Endodermal cell (in vitro differentiated cells): ENCODE data around the gene CORO2B. TPM values are rescaled to one million over a fixed set of nuclear protein-coding genes. Genes with fewer than 3 reads are reported as not detected.
A peak's percentile ranks its signal among the peaks of the same experiment; 100 is the strongest.

Experiments
- DNase-seq: peaks from one replicate; pipeline ENCODE4 v3.0.0-alpha.2; 2017
- H3K27ac ChIP-seq: 2 replicates; pipeline ENCODE4 v1.5.1; 2013; ENCODE audit warnings: mild to moderate bottlenecking, low read depth, low read length, moderate library complexity
- H3K27me3 ChIP-seq: 2 replicates; pipeline ENCODE4 v1.6.1; 2013; ENCODE audit warnings: mild to moderate bottlenecking, low read length, moderate library complexity; ENCODE audit not compliant: insufficient read depth, control insufficient read depth, poor library complexity, severe bottlenecking
- H3K36me3 ChIP-seq: 2 replicates; pipeline ENCODE4 v1.7.0; 2013; ENCODE audit warnings: mild to moderate bottlenecking, low read length, moderate library complexity; ENCODE audit not compliant: control insufficient read depth, insufficient read depth
- H3K4me1 ChIP-seq: one replicate; pipeline ENCODE4 v1.7.0; 2013; ENCODE audit warnings: low read length; ENCODE audit not compliant: control insufficient read depth, insufficient read depth
- H3K4me3 ChIP-seq: 2 replicates; pipeline ENCODE4 v1.5.1; 2013; ENCODE audit warnings: mild to moderate bottlenecking, low read length, moderate library complexity
- H3K9ac ChIP-seq: 2 replicates; pipeline ENCODE4 v1.6.1; 2013; ENCODE audit warnings: mild to moderate bottlenecking, low read length, moderate library complexity; ENCODE audit not compliant: poor library complexity, severe bottlenecking; ENCODE audit errors: extremely low read depth
- H3K9me3 ChIP-seq: 2 replicates; pipeline ENCODE4 v1.6.1; 2013; ENCODE audit warnings: mild to moderate bottlenecking, low read length, moderate library complexity; ENCODE audit not compliant: control insufficient read depth
- H3K27ac Mint-ChIP-seq: 2 replicates; pipeline ENCODE4 v1.8.0; 2020; ENCODE audit warnings: mixed read lengths
- H3K27me3 Mint-ChIP-seq: 2 replicates; pipeline ENCODE4 v1.8.0; 2021; ENCODE audit warnings: mild to moderate bottlenecking, mixed read lengths; ENCODE audit not compliant: insufficient read depth
- H3K36me3 Mint-ChIP-seq: 2 replicates; pipeline ENCODE4 v1.8.0; 2020; ENCODE audit warnings: low read depth, mixed read lengths
- H3K4me1 Mint-ChIP-seq: 2 replicates; pipeline ENCODE4 v1.8.0; 2020; ENCODE audit warnings: mixed read lengths
- H3K4me3 Mint-ChIP-seq: 2 replicates; pipeline ENCODE4 v1.8.0; 2020; ENCODE audit warnings: mild to moderate bottlenecking, moderate library complexity, mixed read lengths
- H3K9me3 Mint-ChIP-seq: 2 replicates; pipeline ENCODE4 v1.8.0; 2020; ENCODE audit warnings: mild to moderate bottlenecking, mixed read lengths
- WGBS, 2 experiments: methylation state at CpG; one replicate each; pipeline versions ENCODE4 v1.1.5 to v1.1.7; 2013; ENCODE audit warnings: missing lambda C conversion rate in 2 of 2, mixed read lengths in 1 of 2; ENCODE audit not compliant: insufficient coverage in 1 of 2, insufficient read length in 1 of 2; 5-methylcytosine and 5-hydroxymethylcytosine counted together
- total RNA-seq, 2 donors: library from RNA; stranded (reverse); fragmentation: NEBNext Ultra II Directional in 1 of 2; extraction: Animal tissue kit (Norgen Biotek cat#: 25700) in 1 of 2; gene quantifications; 2 replicates in 1 of 2; 3 replicates in 1 of 2; pipeline ENCODE4 v1.2.1, GENCODE V29; 2021
- TF ChIP-seq, protein P1 (sequence below): fragments of 200-600 bp; sonication (generic); conservative IDR thresholded peaks from 2 replicates; pipeline ENCODE4 v1.5.0; 2021; ENCODE audit warnings: antibody characterized with exemption, mild to moderate bottlenecking

Gene CORO2B
- total RNA-seq, 2 donors from 2014 or later: 1.1 to 1.2 TPM

DNA sequence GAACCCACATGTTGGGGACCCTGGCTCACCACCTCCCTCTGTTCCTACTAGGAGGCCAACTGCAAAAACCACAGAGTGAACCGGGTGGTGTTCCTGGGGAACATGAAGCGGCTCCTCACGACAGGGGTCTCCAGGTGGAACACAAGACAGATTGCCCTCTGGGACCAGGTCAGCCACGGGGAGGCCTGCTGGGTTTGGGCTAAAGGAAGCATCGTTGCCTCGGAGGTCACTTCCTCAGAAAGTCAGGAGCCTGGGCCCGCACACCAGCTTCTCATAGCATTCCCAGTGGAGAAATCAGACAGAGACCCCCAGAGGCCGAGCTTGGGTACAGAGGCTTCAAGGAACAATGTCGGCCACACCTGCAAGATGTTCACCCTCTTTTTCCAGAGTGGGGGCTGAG lies 135.1 kb downstream of the CORO2B start:
- no peak overlapping the region for H3K4me3 Mint-ChIP-seq
- H3K27me3 Mint-ChIP-seq: peaks cover 1% of the 10 kb centered on the region
- peaks cover 8% of the 10 kb centered on the region for H3K4me1 Mint-ChIP-seq
- Histone ChIP-seq H3K27me3 (no peaks in the 10 kb centered on the region), H3K27ac (no peak overlapping the region), H3K9ac (no peak overlapping the region), H3K4me3 (no peak overlapping the region), H3K9me3 (no peaks in the 10 kb centered on the region), H3K4me1 (no peaks in the 10 kb centered on the region), H3K36me3 (no peaks in the 10 kb centered on the region)
- no peak for DNase-seq
- TF ChIP-seq, protein P1, sequence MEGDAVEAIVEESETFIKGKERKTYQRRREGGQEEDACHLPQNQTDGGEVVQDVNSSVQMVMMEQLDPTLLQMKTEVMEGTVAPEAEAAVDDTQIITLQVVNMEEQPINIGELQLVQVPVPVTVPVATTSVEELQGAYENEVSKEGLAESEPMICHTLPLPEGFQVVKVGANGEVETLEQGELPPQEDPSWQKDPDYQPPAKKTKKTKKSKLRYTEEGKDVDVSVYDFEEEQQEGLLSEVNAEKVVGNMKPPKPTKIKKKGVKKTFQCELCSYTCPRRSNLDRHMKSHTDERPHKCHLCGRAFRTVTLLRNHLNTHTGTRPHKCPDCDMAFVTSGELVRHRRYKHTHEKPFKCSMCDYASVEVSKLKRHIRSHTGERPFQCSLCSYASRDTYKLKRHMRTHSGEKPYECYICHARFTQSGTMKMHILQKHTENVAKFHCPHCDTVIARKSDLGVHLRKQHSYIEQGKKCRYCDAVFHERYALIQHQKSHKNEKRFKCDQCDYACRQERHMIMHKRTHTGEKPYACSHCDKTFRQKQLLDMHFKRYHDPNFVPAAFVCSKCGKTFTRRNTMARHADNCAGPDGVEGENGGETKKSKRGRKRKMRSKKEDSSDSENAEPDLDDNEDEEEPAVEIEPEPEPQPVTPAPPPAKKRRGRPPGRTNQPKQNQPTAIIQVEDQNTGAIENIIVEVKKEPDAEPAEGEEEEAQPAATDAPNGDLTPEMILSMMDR: peak; percentile 27
- H3K9me3 Mint-ChIP-seq: no peaks in the 10 kb centered on the region
- WGBS, 2 experiments: 89 to 91% methylated on average over 9 of the region's 9 CpGs
- no peaks in the 10 kb centered on the region for H3K36me3 Mint-ChIP-seq
- no peak overlapping the region for H3K27ac Mint-ChIP-seq

DNA sequence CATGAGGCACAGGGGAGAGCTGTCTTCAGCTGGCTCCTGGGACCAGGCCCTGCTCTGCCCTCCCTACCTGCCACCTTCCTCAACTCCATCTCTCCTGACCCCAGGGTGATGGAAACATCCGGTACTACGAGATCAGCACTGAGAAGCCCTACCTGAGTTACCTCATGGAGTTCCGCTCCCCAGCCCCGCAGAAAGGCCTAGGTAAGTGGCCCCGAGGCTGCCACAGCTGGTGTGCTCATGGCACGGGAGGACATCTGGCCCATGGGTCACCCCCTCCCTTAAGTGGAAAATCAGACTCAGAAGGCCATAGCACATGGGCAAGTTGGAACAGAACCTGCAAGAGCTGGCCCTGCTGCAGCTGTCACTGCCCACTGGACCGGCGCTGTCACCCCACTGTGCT lies 136.3 kb downstream of the CORO2B start:
- Histone ChIP-seq H3K4me1 (no peaks in the 10 kb centered on the region), H3K9ac (no peak overlapping the region), H3K36me3 (no peaks in the 10 kb centered on the region), H3K9me3 (no peaks in the 10 kb centered on the region), H3K27me3 (no peaks in the 10 kb centered on the region), H3K27ac (no peak overlapping the region), H3K4me3 (no peak overlapping the region)
- H3K4me1 Mint-ChIP-seq: peaks cover 8% of the 10 kb centered on the region
- no peak overlapping the region for H3K4me3 Mint-ChIP-seq
- no peak for DNase-seq
- H3K27me3 Mint-ChIP-seq: peaks cover 1% of the 10 kb centered on the region
- TF ChIP-seq, protein P1: no peak
- 94 to 95% methylated on average over 7 to 8 of the region's 8 CpGs for WGBS, 2 experiments
- no peak overlapping the region for H3K27ac Mint-ChIP-seq
- H3K9me3 Mint-ChIP-seq: no peaks in the 10 kb centered on the region
- H3K36me3 Mint-ChIP-seq: no peaks in the 10 kb centered on the region

DNA sequence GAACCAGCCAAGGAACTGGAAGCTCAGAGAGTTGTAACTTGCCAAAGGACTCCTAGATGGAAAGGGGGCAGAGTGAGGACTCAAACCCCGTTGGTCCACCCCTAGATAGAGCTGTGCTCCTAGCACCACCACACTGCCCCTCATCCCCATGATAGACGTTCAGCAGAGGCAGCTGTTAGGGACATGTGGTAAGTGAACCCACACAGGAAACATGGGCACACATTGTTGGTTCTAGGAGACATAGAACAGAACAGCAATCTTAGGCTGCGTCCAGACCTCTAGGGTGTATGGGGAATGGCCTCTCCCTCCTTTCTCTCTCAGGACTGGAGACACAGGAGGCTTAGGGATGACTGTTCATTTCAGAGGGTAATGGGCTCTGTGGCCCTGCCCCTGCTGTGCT lies 139.2 kb downstream of the CORO2B start:
- no peak overlapping the region for H3K27ac Mint-ChIP-seq
- peaks cover 8% of the 10 kb centered on the region for H3K4me1 Mint-ChIP-seq
- H3K9me3 ChIP-seq: no peaks in the 10 kb centered on the region
- WGBS, 2 experiments: 78 to 100% methylated on average over 2 to 3 of the region's 3 CpGs
- peaks cover 1% of the 10 kb centered on the region for H3K27me3 Mint-ChIP-seq
- no peak overlapping the region for H3K4me3 ChIP-seq
- no peaks in the 10 kb centered on the region for H3K4me1 ChIP-seq
- H3K36me3 ChIP-seq: no peaks in the 10 kb centered on the region
- H3K27ac ChIP-seq: no peak overlapping the region
- DNase-seq: no peak
- TF ChIP-seq, protein P1: no peak
- H3K4me3 Mint-ChIP-seq: no peak overlapping the region
- H3K36me3 Mint-ChIP-seq: no peaks in the 10 kb centered on the region
- no peaks in the 10 kb centered on the region for H3K27me3 ChIP-seq
- no peak overlapping the region for H3K9ac ChIP-seq
- H3K9me3 Mint-ChIP-seq: peaks cover 3% of the 10 kb centered on the region
